GM19372 (cell line): Measurements from ENCODE around the gene HS3ST1.

ENCODE experiments used
- ATAC-seq: cut with Tn5 transposase; IDR thresholded peaks from one replicate; pipeline ENCODE4 v1.9.1; 2021; ENCODE audit warnings: mild to moderate bottlenecking, low read depth, moderate library complexity; ENCODE audit not compliant: unreplicated experiment

The HS3ST1 gene

DNA sequence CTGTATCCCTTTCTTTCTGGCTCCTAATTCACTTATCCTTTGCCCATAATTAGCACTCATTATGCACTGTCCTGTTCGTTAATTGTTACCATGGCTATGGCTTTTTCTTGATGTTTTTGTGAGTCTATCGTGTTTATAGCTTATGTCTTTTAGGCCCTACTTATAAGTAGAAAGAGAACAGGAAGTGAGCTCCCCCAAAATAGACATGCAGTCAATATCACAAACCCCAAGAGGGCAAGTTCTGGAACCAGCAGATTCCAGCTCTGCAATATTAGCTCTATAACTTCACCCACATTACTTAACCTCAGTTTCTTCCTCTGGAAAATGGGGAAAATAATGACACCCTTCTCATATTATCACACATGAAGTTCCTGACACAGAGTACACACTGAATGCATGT is 7.4 kb upstream of the HS3ST1 start:
- ATAC-seq = peak; percentile 66

DNA sequence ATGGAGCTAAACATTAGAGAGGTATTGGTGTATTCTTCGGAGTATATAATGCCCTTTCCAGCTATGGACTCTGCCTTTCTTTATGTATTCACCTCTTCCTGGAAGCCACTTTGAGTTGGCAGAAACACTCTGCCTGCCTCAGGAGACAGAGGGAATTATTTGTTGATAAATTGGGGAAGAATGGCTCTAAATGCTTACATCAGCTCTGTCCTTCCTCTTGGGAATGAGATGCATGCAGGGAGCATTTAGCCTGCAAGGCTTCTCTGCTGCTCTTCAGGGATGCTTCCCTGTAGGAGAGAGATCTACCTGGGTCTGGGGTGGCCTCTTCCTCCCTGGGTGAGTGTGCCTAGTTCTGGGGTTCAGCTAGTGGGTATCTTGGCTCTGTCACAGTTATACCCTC is 6.9 kb upstream of the HS3ST1 start:
- ATAC-seq = no peak

DNA sequence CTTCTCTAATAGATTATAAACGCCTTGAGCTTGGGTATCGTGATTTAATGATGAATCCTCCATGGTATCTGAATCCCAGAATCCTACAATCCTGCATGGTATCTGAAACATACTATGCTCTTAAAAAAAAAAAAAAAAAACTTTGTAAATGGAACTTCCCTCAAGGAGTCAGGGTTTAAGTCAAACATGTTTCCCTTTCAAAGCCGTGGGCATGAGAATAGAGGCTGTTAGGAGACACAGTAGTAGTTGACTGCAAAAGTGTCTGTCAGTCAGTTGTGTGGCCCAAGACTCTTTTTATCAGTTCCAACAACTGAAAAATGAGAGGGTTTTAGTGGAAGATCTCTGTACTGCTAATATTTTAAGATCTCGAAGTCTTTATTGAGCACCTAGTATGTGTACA is 2.4 kb upstream of the HS3ST1 start:
- ATAC-seq = no peak

DNA sequence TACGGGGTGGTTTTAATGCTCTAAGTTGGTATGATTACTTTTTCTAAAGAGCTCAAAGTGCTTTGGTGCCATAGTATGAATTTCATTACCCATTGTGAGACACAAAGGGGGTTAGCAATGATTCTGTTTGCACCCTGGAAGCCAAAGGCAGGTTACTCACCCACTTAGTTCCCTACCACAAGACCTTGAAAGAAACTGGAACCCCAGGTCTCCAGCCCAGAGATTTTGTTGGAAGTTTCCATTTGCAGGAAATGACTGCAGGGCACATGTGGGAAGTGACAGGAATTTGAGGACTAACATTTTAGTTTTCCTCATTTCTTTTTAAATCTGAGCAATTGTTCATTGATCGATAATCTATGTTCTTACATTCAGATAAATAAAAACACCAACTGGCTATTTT is 1.8 kb upstream of the HS3ST1 start:
- no peak for ATAC-seq

DNA sequence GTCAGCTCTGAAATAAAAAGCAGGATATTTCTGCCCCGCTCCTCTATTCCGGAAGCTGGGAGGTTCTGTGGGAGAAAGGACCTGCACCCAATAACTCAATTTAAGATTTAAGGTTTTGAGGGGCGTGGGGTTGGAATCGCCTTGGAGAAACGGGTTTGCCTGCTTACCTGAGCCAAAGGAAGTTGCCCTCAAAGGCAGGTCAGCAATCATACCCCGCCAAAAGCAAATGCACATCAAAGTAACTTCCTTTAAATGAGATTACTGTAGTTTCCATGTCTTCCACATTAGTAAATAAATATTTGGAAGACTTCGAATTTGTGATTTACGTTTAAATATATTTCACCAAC is 978 bp upstream of the HS3ST1 start:
- ATAC-seq = no peak

DNA sequence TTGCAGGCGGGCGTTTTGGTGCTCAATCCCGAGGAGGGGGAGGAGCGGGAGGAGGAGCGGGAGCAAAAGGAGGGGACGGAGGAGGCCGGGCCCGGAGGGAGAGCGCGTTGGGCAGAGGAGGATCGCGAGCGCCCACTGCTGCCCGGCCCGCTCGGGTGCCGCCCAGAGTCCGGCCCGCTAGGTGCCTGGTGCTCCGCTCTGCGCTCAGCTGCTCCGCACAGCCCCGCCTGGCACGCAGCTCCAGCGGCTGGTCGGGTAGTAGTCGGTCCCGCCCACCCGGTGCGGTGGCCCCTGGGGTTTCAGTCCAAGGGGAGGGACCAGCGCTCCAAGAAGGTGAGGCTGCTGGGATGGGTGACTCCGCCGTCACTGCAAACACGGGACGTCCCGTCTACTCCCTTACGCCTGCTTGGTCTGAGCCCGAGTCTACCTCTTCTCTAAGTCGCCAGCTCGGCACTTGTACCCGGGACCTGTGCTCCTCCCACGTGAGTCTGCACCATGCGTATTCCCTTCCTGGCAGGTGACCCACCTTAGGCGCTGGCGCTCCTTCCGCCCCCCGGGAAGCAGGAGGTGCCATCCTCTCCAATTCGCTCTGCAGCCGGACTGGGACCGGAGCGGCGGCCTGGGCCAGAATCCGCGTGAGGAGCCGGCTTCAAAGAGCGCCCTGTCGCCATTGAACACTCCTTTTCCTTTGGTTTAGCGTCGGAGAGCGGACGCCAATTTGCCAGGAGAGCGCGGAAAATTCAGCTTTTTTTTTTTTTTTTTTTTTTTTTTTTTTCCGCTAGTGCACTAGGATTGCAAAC is 405 bp upstream of the HS3ST1 start:
- peak; percentile 73 for ATAC-seq

DNA sequence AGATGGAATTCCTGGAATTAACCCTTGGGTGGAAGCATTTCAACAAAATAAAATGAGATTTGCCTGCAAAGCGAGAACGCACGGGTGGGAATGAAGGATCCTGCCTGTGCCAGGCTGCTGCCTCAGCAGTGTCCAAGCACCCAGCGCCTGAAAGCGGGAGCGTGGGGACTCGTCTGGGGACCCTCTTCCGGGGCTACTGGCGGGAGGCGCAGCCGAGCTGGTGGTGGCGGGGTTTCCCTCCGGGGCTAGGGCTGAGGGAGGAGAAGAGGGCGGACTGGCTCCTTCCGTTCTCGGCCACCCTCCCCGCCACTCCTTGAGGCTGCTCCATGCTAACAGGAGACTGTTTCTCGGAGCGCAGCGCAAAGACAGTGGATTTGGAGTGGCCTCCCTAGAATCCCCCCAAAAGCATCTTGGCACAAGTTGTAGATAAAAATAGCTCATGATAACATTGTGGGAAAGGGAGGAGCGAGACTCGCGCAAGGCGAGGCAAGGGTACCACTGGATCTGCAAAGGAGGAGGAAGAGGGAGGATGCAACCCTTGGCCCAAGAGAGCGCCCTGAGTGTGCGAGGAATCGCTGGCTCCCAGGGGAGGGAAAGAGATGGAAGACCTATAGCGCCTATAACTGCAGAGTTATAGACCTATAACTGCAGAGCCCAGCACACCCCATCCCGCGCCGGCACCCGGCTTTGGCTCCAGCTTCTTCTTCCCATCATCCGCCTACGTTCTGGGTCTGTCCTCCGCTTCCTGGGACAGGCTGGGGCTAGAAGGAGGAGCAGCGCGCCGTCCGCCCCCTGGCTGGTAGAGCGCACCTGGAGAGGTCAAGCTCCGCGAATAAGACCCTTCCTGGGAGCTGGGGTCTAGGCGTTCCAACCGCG is 1.3 kb downstream of the HS3ST1 start:
- ATAC-seq = no peak

DNA sequence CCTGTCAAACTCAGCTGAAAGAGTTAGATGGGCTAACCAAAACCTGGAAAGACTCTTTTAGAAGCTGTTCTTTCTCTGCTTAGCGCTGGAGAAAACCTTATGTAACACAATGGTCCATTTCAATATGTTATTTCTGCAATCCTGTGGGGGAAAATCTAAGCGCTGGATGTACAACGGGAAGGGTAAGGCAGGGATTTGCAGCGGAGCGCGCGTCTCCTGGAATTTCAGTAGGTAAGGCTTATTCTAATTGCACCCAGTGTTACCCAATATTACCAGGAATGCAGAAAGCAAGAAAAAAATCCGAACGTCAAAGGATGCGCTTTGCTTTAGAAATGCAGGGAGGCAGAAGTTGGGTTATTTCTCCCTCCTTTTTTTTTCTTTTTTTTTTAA is 2.0 kb downstream of the HS3ST1 start:
- ATAC-seq = no peak

DNA sequence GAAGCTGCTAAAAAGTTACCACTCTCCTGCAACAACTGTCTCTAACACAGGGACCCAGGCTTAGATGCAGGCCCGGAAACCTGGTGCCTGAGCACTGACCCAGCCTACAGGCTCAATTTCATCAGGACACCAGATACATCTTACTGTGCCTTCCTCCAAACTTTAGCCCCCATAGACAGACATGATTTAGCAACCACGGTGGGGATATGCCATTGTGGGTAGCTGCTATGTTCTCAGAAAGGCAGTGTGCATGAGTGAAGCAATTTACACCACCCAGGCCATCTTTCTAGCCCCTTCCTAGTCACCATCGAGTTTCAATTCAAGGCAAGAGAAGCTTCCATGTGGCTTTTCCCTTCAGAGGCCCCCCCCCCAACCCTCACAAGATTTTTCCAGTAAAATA is 2.7 kb downstream of the HS3ST1 start:
- ATAC-seq = no peak

DNA sequence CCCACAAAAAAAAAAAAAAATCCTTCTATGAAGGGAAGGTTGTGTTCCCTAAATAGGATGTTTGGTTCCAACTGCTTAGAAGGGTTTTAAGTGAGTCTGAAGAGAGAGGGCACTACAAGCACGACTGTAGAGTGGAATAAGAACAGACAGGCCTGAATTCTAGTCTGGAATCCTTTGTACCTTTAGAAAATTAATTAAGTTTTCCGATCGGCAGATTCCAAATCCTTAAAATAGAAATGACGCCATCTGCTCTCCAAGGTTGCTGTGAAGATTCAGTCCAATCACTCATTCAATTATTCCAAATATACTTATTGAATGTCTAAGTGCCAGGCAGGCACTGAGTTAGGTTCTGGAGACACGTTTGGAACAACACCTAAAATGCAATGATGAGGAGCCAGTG is 3.8 kb downstream of the HS3ST1 start:
- no peak for ATAC-seq

DNA sequence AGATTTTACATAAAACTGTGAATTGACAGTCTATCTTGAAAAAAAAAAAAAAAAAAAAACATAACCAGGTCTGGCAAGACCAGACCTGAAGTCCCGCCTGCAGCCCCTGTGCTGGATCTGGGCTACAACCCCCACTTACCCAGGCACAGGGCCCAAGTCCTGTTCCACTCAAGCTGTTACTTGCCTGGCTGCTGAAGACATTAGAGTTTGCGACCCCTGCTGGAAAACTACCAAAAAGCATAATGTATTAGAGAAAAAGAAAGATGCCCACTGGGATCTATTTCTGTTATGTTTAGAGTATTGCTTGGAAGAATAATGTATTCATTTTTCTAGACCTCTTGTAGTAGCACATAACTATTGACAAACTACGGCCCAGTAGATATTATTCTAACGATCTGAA is 4.7 kb downstream of the HS3ST1 start:
- no peak for ATAC-seq

DNA sequence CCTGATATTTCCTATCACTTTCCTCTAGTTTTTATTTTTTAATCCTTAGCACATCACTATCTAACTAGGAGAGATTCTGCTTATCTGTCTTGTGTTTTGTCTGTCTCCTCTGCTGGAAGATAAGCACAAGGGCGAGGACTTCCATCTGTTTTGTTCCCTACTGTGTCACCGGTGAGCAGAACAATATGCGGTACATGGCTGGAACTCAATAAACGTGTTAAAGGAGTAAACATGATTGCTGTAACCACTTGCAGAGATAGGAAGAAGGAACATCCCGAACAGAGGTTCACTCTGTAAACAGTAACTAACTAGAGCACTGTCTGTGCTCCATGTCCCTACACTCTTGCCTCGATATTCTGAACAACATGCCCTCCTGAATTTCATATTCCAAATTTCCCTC is 5.2 kb downstream of the HS3ST1 start:
- no peak for ATAC-seq

DNA sequence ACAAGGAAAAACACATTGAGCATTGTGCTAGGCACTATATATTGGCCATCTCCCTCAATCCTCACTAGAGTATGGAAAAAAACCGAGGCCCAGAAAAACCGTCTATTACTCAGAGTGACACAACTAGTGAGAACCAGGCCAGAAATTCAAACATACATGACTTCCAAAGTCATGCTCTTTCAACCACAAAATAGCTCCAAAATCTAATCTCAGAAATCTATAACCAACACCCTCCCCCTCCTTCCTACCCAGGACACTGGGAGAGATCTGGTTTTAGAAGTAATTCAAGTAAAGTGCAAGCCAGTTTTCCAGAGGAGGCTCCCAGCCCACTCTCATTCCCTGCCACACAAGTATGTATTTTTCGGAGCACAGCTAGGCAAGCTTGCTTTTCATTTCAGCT is 7.6 kb downstream of the HS3ST1 start:
- ATAC-seq = no peak

DNA sequence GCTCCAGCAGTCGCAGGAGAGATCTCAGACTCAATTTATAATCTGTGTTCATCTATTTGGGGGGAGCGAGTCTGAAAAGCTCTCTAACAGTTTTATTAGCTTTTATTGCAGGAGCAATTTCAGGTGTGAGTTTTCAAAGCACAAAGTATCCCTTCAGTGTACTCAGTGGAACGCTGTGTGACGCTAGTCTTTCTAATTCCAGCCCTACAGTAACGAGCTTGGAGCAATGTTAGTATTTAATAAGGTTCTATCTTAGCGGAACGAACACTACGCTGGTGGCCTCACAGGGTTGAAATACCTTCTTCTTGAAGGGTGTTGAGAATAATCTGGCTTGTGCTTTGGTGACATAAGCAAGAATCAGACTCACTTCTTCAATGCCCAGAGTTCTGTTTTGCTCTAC is 8.4 kb downstream of the HS3ST1 start:
- ATAC-seq = no peak

DNA sequence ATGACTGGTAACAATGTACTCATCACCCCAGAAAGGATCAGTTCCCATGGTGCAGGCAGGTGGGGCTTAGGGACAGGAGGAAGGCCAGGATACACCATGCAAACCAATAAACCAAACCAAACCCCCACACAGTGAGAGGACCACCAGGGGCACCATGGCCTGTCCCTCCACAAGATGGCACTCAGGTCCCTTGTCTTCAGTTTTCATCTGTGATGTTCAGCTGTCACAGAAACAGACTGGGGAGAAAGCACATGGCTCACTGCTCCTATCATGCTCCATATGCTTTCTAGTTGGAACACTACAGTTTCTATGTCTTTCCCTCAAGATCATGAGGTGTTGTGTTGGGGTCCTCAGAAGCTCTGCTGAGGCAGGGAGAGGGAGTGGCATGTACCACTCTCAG is 10.1 kb downstream of the HS3ST1 start:
- ATAC-seq = no peak

DNA sequence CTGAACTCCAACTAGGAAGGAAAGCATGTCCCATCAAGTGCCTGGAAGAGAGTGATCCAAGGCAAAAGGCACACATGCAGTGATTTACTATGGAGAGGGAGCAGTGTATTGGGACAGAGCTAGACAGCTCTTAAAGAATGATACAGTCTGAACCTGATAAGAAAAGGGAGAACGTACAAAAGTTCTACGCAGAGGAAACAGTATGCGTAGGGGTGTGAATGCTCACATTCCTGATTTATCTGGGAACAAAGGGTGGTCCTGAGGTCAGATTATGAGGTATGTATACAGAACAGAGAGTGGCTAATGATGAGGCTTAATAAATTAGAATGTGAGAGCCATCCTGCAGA is 12.0 kb downstream of the HS3ST1 start:
- no peak for ATAC-seq

DNA sequence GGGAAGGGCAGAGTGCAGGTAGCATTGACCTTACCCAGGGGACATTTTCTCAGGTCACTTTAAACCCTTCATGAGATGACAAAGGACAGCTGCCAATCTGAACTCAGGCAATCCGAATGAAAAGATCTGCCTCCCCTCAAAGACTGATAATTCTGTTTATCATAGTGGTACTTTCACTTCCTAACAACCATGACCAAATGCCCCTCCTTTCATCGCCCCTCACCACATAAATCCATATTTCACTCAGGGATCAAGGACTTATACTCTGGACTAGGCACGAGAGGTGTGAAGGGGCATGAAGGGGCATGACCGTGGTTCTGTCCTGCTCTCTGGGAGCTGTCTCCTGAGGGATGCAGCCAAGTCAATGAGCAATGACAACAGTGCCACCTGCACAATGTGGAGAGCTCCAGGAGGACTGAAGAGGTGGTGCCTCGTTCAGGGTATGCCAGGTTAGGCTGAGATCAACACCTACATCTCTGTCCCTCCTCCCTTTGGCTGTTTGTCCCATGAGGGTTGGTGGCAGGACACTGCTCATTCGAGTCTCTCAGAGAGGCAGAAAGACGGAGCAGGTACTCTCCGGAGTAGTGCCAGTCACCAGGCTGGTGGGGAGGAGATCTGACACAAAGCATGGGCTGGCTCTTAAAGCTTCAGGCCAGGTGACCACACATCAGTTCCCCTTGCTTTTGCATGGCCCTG is 12.5 kb downstream of the HS3ST1 start:
- no peak for ATAC-seq

DNA sequence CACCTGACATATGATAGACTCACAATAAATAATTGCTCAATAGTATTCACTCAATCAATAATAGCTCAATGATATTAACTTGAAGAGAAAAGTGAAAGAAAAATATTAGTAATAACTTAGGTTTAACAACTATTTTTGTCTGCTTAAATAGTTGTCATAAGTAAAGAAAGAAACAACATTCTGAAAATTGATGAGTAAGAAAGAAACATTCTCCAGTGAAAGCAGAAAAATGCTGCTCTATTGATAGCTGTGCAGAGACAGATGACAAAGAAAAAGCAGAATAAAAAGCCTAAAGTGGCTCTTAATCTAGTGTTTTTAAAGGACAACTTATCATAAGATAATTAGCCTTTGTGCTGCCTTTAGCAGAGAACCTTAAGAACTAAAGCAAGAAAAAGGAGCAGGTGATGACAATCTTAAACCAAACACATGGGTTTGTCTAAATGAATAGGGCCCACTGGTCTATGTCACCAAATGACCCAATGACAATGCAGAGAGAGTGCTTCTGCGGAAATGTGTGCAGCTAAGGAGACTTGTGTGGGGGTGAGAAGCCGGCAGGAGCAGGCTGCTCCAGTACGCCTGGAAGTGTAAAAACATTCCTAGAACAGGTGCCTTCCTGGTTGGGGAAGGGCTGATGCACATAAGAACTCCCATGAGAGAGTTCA is 13.2 kb downstream of the HS3ST1 start:
- ATAC-seq = no peak

DNA sequence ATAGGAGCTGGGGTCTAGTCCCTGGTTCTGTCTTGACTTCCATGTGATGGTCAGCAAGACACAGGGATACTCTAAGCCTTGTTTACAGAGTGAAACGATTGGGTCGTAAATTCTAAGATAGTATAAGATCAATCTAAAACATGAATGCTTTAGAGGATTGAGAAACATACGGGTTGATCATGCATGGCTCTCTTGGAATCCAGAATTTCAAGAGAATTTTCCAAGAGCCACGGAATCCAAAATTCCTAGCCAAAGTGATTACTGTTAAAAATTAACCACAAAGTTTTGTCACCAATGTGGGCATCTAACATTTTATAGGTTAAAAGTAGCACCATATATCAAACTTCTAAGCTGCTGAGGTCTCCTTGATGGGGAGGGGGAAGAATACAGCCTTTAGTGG is 16.5 kb downstream of the HS3ST1 start:
- no peak for ATAC-seq

DNA sequence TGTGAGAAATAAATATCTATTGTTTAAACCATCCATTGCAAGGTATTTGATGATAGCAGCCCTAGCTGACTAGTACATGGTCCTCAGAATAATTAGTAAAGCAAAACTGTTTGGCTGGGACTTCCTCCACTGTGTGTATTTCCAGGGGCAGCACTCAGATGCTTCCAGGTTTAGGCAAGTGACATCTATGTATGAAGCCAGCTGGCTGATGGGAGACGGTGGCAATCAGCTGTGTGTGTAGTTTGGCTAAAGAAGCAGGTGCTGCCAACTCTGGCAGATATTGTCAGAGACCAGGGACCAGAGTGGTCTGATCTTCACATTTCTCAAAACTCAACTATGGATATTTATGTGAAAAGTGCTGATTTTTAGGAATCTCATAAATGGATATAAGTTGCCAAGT is 19.1 kb downstream of the HS3ST1 start:
- ATAC-seq = no peak
